GM21390 (cell line): Measurements from ENCODE around the gene DGKB.

Source experiments
- ATAC-seq: cut with Tn5 transposase; IDR thresholded peaks from one replicate; pipeline ENCODE4 v1.9.1; 2021; ENCODE audit not compliant: unreplicated experiment

DGKB gene

GRCh38 chr7:14691034-14691433, 211.5 kb downstream of the DGKB start:
- ATAC-seq = no peak

DNA sequence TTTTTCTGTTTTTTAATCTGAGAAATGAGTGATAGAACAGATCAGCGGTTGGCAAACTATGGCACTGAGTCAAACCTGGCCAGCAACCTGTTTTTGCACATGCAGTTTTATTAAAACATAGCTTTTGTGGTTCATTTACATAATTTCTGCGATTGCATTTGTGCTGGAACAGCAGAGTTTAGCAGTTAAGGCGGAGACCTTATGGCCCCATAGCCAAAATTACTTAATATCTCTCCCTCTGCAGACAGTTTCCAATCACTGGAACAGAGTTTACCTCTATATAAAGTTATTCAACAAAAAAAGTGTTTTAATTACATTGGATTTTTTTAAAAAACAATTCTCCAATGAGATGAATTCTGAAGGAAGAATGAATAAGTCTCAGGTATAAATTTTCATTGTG, 212.1 kb downstream of the DGKB start:
- ATAC-seq = no peak

DNA sequence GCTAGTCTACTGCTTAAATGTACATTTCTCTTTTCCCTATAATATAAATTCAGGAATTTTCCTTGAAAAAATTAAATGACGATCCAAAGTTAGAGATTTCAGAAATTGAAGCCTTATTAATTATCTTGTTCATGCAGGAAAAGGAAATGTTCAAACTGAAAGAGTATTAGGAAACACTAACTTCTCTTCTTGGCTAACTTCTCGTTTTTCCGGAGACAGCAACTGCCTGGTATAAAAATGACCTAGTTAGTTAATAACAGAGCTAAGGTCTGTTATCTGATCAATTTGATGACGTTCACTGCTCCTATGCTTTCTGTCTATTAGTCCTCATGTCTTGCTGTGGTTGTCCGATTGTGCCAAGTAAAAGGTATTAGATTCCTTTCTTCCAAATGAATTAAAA, 212.5 kb downstream of the DGKB start:
- ATAC-seq = no peak

DNA sequence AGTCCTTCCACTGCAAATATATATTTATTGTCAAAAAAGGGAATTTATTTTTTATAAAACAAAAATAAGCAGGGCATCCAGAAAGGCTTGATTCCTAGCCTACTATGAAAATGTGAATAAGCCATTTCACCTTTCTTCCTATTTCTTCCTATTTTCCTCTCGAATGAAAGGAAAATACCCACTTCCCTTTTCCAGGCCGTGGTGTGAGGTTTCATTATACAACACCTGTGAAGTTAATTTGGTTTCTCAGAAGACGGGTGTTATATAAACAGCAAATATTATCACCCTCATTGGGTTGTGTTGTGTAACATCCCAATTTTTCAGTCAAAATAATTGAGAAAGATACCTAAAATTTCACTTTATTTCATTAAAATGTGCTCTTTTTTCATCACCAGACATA, 214.3 kb downstream of the DGKB start:
- no peak for ATAC-seq

- no peak for ATAC-seq
These were observed 214.8 kb downstream of the DGKB start for GRCh38 chr7:14687777-14688176.

DNA sequence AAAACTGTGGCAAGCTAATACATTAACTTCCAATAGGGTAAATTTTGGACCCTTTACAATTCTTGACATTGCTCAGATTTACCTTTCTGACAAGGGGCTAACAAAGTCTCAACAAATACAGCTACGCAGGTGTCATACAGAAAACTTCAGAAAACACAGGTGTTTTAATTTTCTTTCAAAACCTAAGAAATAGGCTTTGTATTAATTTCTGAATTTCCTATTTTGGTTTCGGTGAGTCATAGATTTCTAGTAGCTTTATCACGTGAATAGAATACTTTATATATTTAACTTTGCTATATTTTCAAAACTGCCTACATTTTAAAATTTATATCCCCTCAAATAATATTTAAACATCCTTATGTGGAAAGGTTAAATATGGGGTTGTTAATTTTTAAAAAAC, 215.3 kb downstream of the DGKB start:
- ATAC-seq = no peak

DNA sequence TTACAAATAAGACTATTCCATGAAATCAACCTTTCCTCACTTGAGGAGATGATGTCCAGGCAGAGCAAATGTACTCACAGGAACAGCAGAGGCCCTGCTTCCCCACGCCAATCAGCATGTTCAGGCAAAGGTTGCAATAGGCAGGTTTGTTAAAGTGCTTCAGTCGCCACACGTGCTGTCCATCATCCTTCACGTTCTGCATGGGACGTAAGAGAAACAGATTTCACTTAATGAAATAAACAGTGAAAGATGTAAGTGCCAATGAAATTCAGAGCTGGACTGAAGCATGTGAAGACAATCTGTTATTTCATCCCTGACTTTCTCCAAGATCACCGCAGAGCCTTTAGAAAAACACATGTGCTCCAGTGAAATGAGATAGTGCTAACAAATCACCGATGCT, 217.4 kb downstream of the DGKB start:
- ATAC-seq = no peak

DNA sequence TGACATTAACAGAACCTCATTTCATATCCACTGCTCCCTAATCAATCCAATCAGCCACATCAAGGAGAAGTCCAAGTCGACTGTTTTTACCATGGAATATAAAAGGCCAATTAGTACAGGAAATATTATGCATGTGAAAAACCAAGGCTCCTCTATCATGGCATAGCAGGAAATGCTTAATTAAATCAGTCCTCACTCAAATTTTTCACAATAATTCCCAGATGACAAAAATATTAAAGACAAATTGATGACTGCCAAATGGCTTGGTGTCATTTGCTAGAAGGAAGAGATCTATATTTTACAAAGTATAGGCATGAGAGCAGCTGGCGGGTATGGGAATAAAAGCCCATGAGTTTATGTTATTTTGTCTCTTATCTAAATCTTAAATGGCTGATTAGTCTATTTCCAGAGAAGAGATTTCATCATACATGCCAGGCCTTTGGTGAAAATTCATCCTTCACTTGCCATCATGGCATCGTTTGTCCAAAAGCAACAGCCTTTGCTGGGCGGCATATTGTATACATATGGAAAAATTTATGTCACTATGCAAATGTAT, 219.6 kb downstream of the DGKB start:
- ATAC-seq = no peak

DNA sequence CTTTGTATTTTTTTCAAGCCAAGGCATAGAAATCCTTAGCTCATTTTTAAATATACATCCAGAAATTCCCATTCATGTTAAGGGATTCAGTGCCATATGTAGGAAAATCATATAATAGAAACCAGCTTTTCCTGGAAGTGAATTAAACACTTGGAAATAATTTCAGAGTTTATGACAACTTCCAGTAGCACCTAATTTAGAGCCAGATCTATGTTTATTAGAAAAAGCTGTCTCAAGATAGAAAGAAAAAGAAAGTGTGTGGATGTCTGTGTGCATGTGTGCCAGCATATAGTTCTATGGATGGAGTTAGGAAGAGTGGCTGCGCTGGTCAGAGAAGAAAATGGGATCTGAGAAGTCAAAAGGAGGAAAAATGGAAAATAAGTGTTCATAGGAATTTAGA, 225.7 kb downstream of the DGKB start:
- ATAC-seq = no peak

GRCh38 chr7:14673202-14673601, 229.3 kb downstream of the DGKB start:
- ATAC-seq = no peak

- no peak for ATAC-seq
These were observed 235.6 kb downstream of the DGKB start for GRCh38 chr7:14666913-14667312.

DNA sequence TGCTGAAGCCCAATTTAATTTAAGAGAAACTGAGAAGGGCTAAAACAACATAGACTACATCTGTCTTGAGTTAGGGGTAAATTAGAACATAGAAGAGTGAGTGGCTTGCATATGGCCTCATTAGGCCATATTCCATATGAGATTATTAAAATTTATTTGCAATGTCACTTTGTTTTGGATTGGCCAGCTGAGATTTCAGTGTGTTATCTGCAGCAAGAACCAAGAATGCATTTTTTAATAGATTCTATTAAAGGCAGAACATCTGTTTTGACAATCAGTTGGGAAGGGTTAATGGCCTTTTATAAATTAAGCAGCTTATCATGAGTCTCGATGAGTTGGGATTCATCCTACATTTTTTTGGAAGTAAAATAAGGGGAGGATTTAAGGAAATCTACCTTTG, 236.2 kb downstream of the DGKB start:
- no peak for ATAC-seq

DNA sequence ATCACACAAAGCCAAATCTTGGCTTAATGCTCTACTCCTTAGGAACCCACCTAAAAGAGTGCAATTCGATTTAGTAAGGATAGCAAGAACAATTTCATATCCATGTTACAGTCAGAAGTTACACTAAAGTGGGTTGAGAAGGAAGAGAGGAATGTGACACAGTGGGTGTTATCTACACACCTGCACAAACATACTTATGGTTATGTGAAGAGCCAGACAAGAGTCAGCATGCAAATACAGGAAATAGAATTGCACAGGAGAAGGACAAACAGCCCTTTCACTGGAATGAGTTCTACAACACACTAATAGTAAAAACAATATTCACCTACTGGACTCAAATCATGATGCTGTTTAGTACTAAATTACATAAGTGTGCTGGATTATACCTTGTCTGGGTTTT, 262.8 kb downstream of the DGKB start:
- no peak for ATAC-seq

GRCh38 chr7:14639329-14639728, 263.2 kb downstream of the DGKB start:
- ATAC-seq = no peak

DNA sequence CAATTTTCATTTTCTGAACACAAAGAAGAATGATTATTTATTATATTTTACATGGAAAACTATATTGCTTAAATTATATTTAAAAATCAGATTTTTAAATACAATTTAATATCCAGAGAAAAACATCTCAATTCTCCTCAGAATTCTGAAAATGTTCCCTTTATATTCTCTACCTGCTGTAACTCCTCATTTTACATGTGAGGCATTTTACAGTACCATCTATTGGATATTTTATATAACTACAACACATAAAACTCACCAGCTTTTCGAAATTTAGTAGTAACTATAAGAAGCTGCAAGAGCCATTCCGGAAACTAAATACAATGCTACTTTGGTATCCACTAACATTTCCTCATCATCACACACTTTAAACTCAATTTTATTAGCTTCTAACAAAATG, 264.6 kb downstream of the DGKB start:
- ATAC-seq = no peak

DNA sequence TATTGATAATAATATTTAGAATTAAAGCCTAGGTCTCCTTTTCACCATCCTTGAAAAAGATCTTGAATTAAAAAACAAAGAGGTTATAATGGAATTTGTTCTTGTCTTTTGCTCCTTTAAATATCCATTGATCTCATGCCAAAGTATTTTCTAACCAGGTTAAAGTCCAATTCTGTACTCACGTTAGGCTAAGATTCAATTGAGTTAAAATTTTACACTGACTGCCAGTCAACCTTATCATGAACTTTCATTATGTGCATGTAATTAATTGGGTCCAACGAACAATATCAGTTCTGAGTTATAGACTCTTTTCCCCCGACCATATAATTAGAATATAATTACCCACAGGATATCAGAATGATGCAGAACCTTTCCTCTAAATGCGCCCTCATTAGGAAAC, 266.6 kb downstream of the DGKB start:
- no peak for ATAC-seq

GRCh38 chr7:14630048-14630447, 272.5 kb downstream of the DGKB start:
- no peak for ATAC-seq

DNA sequence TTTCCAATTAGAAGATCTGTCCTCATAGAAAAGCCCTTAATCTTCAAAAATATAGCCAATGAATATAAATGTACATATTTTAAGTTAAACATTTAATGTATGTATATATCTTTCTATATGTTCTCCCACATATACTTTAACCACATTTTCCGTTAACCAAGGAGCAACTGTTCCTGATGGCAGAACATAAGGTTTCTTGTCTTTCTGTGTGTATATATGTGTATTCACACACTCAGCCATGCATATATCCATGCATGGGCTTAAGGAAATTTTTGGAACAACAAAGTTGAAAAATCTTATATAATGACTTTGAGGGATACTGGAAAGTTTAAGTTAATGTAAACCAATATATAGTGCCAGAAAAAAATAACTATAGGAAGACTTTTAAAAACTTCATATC, 274.0 kb downstream of the DGKB start:
- ATAC-seq = no peak

GRCh38 chr7:14626076-14626475, 276.5 kb downstream of the DGKB start:
- ATAC-seq = no peak

- no peak for ATAC-seq
These were observed 280.0 kb downstream of the DGKB start for GRCh38 chr7:14622559-14622958.

DNA sequence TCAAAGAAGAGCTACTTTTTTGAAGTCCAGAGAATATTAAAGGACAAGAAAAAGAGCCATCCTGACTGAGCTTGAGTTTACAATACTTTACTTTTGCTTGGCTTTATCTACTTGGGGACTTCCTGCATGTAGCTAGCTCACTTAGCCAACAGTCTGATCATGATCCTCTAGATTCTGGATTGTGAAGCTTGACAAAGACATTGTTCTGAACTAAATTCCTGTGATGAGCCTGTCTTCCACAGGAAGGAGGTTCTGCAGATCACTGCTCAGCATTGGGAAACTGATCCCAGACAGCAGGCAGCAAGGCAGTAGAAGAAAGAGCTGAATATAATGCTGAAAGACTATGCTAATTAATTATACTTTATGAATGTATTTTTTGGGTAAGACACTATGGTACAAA, 296.4 kb downstream of the DGKB start:
- no peak for ATAC-seq

DNA sequence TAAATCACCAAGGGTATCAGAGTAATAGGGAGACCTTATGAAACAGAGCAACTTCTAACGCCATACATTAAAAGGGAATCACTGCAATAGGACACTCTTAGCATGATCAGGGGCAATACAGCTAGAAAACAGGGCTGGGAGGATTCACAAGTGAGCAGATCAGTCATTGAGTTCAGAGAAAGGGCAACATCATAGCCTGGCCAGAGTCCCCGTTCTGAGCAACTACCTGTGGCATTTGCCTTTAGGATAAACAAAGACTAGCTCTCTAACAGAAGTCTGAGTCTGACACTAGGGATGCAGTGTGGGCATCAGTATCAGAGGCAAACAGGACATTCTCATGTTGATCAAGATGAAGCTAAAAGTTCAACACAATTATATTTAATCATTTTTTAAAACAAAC, 297.9 kb downstream of the DGKB start:
- no peak for ATAC-seq

DNA sequence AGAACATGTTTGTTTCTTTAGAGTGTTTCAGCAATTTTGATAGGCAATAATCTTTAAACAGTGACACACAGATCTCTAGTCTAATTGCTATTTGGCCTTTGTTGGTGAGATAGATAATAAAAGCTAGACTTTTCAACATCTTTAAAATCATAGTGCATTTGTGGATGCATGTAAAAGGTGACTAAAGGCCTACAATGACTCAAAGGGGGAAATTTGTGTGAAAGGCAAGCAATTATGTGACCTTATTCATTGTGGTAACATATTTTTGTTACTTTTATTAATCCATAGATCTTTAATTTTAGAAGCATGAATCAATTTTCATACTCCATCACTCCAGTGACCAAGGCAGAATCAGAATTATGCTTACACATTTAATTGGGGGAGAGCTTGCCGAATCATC, 299.7 kb downstream of the DGKB start:
- no peak for ATAC-seq
